ENCODE measurements around the gene BEAN1.
A peak's percentile ranks its signal among the peaks of the same experiment; 100 is the strongest.

The BEAN1 gene

GRCh38 chr16:66515596-66516508 is 88.8 kb downstream of the BEAN1 start:
- H3K4me3 ChIP-seq (ENCODE audit: low read depth, low read length): no peak overlapping the region
- no peak for DNase-seq (ENCODE audit: low read depth)
- TF ChIP-seq CTCF (IDR thresholded peaks at IDR 0.05; ENCODE audit: low read depth, low read length, missing control alignments): peak; percentile 45

GRCh38 chr16:66516509-66516807 is 89.4 kb downstream of the BEAN1 start:
- no peak for DNase-seq (ENCODE audit: low read depth)
- no peak for TF ChIP-seq CTCF (IDR thresholded peaks at IDR 0.05; ENCODE audit: low read depth, low read length, missing control alignments)
- H3K4me3 ChIP-seq (ENCODE audit: low read depth, low read length): no peak overlapping the region

GRCh38 chr16:66516808-66517585 is 89.9 kb downstream of the BEAN1 start:
- DNase-seq (ENCODE audit: low read depth): peak; percentile 96
- no peak for TF ChIP-seq CTCF (IDR thresholded peaks at IDR 0.05; ENCODE audit: low read depth, low read length, missing control alignments)
- peak overlapping the region; percentile 49 for H3K4me3 ChIP-seq (ENCODE audit: low read depth, low read length)

GRCh38 chr16:66517586-66518263 is 90.6 kb downstream of the BEAN1 start:
- DNase-seq (ENCODE audit: low read depth): no peak
- no peak for TF ChIP-seq CTCF (IDR thresholded peaks at IDR 0.05; ENCODE audit: low read depth, low read length, missing control alignments)
- H3K4me3 ChIP-seq (ENCODE audit: low read depth, low read length): peak overlapping the region; percentile 49; the same call in 1 of the 2 replicates

- no peak for DNase-seq (ENCODE audit: low read depth)
- TF ChIP-seq CTCF (IDR thresholded peaks at IDR 0.05; ENCODE audit: low read depth, low read length, missing control alignments): no peak
- H3K4me3 ChIP-seq (ENCODE audit: low read depth, low read length): no peak overlapping the region
Measured at GRCh38 chr16:66519482-66520373, 92.6 kb downstream of the BEAN1 start.

Measured in GM12864 (cell line).